GM19468 (cell line): ENCODE results near the gene ETFBKMT.
A peak's percentile ranks its signal among the peaks of the same experiment; 100 is the strongest.

Source experiments
- ATAC-seq: cut with Tn5 transposase; IDR thresholded peaks from one replicate; pipeline ENCODE4 v1.9.1; 2021; ENCODE audit warnings: mild to moderate bottlenecking, moderate library complexity, moderate number of reproducible peaks; ENCODE audit not compliant: unreplicated experiment; ENCODE audit errors: extremely low read depth

Gene ETFBKMT

DNA sequence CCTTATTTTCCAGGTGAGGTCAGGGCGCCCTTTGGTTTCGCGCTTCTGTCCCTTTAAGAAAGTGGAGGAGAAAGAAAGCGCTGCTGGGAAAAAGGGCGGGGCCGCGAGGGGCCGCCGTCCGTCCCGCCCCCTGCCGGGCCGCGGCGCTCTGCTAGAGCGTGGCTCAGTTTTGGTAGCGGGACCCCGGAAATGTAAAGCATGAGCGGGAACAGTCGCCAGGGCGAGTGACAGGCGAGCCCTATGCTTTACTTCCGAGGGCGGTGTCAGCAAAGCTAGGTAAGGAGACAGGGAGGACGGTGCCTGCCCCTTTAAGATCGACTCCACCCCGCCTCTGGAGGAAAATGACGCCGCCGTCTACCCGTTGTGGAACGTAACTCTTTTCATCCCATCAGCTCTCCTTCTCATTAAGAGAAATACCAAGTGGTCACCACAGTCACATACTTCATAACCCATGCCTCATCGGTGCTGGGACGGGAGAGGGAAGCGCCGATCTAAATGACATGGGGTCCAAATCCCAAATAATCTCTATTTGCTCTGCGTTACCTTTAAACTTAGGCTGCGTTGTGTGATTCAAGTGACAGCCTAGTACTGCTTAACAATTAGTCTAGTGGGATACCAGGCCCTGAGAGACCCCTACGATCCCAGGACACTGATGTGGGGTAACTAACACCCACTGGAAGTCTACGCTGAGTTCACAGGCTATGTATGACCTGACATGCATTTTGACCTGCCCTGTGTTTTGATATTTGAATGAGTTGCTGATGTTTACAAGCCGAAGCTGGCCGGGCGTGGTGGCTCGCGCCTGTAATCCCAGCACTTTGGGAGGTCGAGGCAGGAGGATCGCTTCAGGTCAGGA, at the start of gene ETFBKMT:
Gene ETFBKMT, plus strand, starts transcription at position 602 of the 856 bp plus-strand sequence. CDS start 2,266 bp downstream, outside the sequence.
- peak; percentile 99 for ATAC-seq

- ATAC-seq, result no peak
Observed at GRCh38 chr12:31612819-31613218, 46.7 kb upstream of the ETFBKMT start.

DNA sequence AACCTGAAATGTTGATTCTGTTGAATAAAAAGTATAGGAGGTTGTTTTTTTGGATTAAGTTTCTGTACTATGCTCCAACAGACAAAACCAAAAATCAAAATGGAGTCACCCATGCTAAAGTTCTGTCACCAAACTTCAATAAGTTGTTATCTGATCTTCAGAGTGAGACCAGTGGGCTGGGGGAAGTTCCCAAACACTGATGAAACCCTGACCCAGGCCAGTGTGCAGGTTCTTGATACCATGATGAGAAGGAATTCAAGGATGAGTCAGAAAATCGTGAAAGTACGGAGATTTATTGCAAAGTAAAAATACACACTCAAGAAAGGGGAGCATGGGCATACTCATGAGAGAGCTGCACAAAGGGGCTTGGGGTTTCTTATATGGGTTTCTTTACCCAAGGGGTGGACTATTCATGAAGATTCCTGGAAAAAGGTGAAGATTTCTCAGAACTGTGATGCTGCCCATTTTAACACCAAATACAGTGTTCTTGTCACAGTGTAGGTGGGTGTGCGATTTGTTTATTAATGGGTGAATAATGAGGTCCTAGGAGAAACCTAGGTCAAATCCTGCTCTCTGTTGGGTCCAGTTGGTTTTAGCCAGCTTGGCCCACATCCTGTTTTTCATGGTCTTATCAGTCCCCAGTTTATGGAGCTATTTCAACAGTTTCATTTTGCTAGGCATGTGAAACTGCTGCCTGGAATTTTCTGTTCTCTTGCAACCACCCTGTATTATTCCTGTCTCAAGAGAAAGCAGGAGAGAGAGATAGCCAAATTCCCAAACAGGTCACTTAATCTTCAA, 41.1 kb upstream of the ETFBKMT start:
- no peak for ATAC-seq

- ATAC-seq, result no peak
Observed at GRCh38 chr12:31620311-31620710, 39.2 kb upstream of the ETFBKMT start.

DNA sequence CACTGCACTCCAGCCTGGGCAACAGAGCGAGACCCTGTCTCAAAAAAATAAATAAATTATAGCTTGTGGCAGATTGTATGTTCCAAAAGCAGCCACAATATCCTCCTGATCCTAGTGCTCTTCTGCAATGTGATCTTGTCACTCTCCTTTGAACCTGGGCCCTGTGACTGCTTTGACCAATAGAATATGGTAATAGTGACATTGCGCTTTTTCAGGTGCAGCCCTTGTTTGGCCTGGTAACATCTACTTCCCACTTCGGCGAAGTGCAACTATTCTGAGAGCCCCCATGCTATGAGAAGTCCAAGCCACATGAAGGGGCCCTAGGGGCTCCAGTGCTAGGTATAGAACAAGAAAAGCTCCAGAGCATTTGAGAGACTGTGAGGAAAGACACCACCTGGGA, 37.5 kb upstream of the ETFBKMT start:
- no peak for ATAC-seq

GRCh38 chr12:31626270-31626995, 33.1 kb upstream of the ETFBKMT start:
- ATAC-seq, result no peak

DNA sequence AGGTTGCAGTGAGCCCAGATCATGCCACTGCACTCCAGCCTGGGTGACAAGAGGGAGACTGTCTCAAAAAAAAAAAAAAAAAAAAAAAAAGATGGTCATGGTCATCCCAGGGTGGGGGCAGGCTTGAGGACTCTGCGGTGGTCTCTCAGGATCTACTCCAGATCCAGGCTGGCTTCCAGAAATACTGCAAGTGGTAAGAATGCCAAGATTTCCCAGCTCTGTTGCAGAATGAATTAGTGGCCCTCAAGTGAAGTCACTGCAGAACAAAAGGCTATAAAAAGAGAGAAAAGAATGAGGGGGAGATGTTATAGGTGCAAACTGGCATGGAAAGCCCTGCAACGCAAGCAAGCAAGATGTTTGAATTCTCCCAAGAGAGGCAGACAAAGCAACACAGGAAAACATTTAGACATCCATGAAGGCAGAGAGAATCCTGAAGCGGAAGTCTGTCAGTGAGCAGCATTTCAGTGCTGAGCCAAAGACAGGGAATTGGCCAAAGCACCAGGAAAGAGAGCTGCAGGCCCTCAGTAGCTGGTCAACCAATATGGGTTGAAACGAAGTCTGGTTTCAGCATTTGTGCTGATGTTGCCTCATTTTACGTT, 31.9 kb upstream of the ETFBKMT start:
- no peak for ATAC-seq

- no peak for ATAC-seq
Observed at GRCh38 chr12:31629756-31630732, 29.4 kb upstream of the ETFBKMT start.

DNA sequence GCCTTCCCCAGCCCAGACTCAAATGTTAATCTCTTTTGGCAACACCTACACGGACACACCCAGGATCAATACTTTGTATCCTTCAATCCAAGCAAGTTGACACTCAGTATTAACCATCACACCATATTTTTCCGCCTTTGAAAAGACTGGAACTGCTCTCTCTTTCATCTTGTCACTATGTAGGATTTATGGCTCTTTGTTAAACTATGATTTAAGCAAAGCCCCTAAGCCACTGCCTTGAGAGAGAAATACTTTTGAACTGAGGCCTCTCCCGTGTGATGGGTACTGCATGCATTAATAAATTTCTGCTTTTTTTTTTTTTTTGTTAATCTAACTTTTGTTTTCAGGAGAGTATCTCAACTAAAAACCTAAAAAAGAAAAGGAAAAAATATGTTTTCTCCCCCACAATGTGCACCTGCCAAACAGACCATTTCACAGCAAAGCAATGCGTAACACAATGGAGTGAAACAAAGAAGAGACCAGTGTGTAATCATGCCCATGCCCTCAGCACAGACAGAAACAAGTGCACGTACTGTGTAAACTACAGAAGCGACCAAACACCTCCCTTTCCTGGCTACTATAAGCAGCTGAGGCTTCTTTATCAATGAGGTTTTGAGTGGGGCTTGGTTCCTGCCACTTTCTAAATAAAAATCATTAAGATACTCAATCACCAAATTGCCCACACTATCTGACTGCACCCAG, 28.3 kb upstream of the ETFBKMT start:
- no peak for ATAC-seq

- ATAC-seq, result no peak
Observed at GRCh38 chr12:31631809-31632208, 27.7 kb upstream of the ETFBKMT start.

GRCh38 chr12:31633464-31633863, 26.0 kb upstream of the ETFBKMT start:
- ATAC-seq, result no peak

DNA sequence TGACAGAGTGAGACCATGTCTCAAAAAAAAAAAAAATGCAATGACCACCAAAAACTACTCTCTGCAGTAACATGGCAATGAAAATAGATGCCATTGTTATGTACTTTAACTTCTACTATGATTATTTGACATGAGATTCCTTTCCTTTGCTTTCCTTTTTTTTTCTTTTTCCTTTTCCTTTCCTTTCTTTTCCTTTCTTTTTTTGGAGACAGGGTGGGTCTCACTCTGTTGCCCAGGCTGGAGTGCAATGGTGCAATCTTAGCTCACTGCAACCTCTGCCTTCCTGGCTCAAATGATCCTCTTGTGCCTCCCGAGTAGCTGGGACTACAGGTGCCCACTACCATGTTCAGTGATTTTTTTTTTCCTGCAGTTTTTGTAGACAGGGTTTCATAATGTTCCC, 24.9 kb upstream of the ETFBKMT start:
- ATAC-seq, result no peak

- no peak for ATAC-seq
Observed at GRCh38 chr12:31641509-31642090, 17.9 kb upstream of the ETFBKMT start.

GRCh38 chr12:31644536-31644935, 15.0 kb upstream of the ETFBKMT start:
- ATAC-seq, result no peak

- ATAC-seq, result no peak
Observed at GRCh38 chr12:31645924-31646323, 13.6 kb upstream of the ETFBKMT start.

DNA sequence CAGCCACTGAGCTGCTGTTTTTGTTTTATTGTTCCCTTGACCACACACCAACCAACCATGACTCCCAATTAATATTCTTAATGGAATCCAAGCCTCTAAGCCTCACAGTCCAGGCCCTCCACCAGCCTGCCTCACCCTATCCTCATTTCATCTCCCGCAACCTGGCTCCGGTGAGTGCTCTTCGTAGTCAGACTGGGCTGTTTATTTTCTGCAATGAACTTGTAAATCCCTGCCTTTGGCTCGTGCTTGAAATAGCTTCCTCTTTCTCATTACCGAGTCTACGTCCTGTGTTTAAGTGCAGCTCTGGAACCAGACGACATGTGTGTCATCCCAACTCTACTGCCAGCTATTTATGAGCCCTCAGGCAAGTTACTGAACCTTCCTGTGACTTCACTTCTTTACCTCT, 12.4 kb upstream of the ETFBKMT start:
- no peak for ATAC-seq

DNA sequence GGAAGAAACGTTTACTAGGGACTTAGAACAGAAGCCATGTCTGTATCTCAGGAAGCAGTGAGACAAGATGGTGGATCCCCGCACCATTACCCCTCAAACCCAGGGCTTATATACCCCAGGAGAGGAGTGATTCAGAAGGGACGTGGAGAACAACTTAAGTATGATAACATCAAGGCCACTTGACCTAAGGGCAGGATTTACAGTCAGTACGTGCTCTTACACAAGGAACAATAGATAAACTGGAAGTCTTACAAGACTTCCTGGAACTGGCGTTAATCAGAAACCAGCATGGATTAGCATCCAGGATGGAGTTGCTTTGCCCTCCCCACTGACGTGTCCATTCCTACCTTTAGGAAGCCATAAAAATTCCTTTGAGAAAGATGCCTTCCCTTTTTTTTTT, 8.6 kb upstream of the ETFBKMT start:
- no peak for ATAC-seq

GRCh38 chr12:31651893-31652521, 7.5 kb upstream of the ETFBKMT start:
- ATAC-seq, result no peak
